ENCODE measurements around the gene RHBG.

DNA sequence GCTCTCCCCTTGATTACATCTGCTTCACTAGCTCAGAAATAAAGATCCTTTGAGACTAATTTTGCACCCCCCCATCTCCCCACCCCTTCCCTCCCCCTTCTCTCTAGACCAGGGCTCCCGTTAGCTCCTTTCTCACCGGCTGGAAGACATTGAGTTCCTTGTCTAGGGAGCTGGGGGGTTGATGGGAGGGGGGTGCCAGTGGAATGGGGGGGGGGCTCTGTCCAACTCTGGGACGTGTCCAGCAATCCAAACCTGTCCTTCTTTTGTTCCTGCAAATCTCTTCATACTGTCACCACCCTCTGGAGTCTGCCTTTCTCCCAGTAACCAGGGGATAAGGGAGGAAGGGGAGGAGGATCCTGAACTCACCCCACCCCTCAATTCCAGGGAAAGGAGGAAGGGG, 61.9 kb downstream of the RHBG start:
- TF ChIP-seq POLR2A (IDR thresholded peaks at IDR 0.05; ENCODE audit: low read length) (no peak), GATA1 (IDR thresholded peaks at IDR 0.05; ENCODE audit: low read depth, low read length) (no peak)

Measured in erythroblast (primary cell).